GM19238 (cell line): Measurements from ENCODE around the gene OR56B1.

ENCODE experiments used
- DNase-seq: peaks from one replicate; pipeline ENCODE4 v3.0.0; 2011; ENCODE audit warnings: low spot score; ENCODE audit not compliant: insufficient read length

The OR56B1 gene

DNA sequence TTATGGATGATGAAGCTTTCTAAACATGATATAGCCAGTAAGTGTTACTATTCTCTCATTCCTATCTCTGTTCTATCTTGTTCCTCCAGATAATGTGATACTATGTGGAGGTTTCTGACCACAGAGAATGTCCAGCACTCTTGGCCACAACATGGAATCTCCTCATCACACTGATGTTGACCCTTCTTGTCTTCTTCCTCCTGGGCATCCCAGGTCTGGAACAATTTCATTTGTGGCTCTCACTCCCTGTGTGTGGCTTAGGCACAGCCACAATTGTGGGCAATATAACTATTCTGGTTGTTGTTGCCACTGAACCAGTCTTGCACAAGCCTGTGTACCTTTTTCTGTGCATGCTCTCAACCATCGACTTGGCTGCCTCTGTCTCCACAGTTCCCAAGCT is 9.9 kb upstream of the OR56B1 start:
- DNase-seq = no peak

DNA sequence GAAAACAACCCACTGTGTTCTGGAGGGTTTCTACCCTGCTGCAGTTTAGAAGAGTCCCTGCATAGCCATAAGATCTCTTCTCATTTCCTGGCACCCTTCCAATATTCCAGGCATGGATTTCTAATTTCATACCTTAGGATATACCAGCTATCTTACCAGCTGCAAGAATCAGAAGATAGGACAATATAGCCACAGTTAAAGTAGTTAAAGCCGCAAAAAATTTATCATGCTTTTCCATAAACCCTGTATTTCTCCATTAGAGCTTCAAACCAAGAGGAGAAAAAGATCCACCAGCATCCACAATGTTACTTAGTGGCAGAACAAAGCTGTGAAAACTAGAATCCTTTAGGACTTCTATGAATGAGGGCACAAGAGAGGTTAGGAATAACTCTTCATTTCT is 8.6 kb upstream of the OR56B1 start:
- DNase-seq = no peak

DNA sequence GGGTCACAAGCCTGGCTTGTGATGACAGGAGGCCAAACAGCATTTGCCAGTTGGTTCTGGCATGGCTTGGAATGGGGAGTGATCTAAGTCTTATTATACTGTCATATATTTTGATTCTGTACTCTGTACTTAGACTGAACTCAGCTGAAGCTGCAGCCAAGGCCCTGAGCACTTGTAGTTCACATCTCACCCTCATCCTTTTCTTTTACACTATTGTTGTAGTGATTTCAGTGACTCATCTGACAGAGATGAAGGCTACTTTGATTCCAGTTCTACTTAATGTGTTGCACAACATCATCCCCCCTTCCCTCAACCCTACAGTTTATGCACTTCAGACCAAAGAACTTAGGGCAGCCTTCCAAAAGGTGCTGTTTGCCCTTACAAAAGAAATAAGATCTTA is 843 bp downstream of the OR56B1 start:
- no peak for DNase-seq

DNA sequence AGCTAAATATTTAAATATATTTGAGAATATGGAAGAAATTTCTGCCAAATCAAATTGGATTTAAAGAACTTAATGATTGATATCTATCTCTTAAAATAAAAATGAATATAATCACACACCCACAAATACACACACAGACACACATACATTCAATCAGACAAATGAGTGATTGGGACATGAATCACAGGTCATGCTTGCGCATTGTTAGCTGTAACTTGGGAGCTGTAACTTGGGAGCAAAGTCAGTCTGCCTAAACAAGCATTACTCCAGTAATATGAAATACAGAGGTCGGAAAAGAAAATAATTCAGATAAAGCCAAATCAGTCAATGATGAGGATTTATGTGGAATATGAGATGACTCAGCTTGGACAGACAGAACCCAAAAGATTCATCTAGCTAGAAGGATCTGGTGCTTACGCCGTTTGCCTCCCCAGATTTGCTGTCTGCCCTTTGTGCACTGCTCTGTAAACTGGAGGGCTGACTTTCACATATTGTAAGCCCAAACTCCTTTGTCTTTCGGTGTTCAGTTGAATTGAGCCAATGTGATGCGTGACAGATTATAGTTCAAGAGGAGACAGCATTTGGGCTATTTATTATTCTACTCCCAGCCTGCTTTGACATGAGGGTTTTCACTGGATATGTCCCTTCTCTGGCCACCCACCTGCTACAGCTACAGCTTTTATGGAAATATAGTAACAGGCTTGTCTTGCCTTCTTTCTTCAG is 1.6 kb downstream of the OR56B1 start:
- DNase-seq = no peak

DNA sequence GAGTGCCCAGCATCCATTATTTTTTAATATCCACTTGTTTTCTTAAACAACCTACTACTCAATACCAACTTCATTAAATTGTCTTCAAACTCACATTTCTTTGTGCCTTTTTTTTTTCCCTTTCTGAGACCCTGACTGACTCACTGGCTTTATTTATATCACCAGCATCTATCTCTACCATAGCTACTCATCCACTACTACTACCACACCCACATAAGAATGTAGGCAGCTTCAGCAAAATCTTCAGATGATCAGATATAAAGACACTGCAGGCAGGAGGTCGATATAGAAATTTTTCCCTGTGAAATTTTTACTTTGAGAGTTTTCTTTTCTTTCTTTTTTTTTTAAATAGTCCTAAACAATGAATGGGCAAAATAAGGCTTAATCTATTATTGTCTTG is 2.2 kb downstream of the OR56B1 start:
- DNase-seq = no peak

DNA sequence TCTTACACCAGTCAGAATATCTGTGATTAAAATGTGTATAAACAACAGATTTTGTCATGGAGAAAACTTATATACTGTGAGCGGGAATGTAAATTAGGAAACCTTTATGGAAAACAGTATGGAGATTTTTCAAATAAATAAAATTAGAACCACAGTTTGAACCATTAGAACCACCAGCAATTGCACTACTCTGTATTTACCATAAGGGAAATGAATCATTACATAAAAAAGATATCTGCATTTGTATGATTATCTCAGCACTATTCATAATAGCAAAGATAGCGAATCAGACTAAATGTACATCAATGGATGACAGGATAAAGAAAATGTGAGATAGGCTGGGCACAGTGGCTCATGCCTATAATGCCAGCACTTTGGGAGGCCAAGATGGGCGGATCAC is 10.4 kb downstream of the OR56B1 start:
- DNase-seq = no peak

DNA sequence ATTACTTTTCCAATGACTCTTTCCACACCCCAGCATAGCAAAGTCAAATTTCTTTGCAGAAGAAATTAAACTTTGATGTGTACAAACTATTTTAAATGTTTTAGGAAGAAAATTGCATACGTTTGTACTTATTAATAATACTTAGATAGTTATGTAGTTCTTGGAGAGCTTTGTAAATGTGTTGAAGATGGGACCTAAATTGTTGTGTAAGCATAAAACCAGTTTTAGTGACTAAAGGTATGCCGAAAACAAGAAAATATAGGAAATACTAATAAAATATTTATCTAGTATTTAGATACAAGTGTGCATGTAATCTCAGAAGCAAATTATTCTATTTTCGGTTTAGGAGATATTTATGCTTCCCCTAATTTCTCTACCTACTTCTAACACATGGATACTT is 13.6 kb downstream of the OR56B1 start:
- DNase-seq = no peak

DNA sequence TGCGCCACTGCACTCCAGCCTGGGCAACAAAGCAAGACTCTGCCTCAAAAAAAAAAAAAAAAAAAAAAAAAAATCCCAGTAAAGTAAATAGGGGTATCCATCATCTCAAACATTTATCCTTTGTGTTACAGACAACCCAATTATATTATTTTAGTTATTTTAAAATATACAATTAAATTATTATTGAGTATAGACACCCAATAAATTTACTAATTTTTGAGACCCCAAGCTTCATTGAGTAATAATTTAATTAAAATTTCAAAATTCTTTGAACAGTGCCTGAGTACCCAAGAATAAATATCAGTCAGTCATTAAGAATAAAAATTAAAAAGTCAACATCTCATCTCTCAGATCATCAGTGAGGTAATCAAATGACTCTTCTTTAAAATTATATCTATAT is 17.7 kb downstream of the OR56B1 start, which contains the start of gene OR52N4:
TSS of gene OR52N4 (plus strand) at position 301 of the 400 bp plus-strand sequence. CDS start 498 bp downstream, outside the sequence.
- DNase-seq = no peak

DNA sequence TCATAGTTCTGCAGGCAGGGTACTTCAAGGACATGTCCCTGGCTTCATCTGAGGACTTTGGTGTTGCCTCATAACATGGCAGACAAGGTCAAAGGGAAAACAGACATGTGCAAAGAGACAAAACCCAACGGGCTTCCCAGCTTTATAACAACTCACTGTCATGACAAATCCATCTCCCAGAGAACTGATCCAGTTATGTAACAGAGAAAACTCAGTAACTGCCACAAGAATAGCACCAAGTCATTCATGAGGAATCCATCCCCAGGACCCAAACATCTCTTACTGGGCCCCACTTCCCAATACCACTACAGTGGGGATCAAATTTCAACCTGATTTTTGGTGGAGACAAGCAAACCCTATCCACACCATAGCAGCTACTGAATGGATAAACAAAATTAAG is 30.8 kb downstream of the OR56B1 start:
- no peak for DNase-seq

DNA sequence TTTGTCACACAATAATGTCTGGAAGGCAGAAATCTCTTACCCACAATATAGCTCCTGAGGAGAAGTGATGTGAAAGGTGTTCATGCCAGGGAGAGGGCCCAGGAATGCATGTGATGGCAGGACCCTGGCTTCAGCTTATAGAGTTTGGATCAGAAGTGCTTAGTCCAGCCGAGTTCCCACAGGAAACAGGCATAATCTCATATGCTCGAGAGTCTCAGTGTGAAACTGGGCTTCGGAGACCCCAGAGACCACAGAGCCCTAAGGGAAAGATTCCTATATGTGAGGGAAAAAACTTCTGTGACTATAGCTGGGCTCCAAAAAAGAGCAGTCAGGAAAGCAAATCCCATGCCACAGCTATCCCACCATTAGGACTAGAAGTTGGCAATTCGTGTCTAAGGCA is 47.0 kb downstream of the OR56B1 start, which contains the start of gene OR52N5:
TSS of gene OR52N5 (minus strand) at position 101 of the 400 bp plus-strand sequence. CDS start 4,721 bp downstream, outside the sequence.
- no peak for DNase-seq
